ENCODE results near the gene HGFAC. TPM values are rescaled to one million over a fixed set of nuclear protein-coding genes. Genes with fewer than 3 reads are reported as not detected.

HGFAC gene
- total and polyA plus RNA-seq, 2 of the 13 experiments (the other 11 are each of a cell fraction or from before 2014, with no cell fraction given) = 8.5 to 63.6 TPM

DNA sequence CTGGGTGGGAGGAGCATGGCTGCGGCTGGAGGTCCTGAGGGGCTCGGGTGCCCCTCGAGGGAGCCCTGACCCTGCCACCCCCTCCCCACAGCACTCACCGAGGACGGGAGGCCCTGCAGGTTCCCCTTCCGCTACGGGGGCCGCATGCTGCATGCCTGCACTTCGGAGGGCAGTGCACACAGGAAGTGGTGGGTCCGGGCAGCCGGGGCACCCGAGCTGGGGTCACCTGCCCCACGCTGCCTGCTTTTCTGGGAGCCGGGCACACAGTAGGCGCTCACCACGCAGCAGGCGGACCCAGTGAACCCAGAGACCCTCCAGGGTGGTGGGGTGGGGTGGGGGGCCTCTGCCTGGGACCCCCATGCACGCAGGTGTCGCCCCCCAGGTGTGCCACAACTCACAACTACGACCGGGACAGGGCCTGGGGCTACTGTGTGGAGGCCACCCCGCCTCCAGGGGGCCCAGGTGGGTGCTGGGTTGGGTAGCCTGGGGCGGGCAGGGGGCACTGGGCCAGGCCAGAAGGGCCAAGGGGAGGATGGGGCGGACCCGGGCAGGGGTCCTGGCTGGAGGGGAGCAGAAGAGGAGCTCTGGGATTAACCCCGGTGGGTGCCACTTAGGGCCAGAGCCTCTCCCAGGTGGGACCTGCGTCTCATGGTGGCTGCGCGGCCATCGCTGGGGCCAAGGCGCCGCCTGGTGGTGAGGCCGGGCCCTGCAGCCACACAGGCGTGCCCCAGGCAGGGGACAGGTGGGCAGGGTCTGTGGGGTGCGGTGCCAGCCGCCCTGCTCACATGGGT is 1.4 kb downstream of the HGFAC start (continued):
- TF ChIP-seq, protein P1, sequence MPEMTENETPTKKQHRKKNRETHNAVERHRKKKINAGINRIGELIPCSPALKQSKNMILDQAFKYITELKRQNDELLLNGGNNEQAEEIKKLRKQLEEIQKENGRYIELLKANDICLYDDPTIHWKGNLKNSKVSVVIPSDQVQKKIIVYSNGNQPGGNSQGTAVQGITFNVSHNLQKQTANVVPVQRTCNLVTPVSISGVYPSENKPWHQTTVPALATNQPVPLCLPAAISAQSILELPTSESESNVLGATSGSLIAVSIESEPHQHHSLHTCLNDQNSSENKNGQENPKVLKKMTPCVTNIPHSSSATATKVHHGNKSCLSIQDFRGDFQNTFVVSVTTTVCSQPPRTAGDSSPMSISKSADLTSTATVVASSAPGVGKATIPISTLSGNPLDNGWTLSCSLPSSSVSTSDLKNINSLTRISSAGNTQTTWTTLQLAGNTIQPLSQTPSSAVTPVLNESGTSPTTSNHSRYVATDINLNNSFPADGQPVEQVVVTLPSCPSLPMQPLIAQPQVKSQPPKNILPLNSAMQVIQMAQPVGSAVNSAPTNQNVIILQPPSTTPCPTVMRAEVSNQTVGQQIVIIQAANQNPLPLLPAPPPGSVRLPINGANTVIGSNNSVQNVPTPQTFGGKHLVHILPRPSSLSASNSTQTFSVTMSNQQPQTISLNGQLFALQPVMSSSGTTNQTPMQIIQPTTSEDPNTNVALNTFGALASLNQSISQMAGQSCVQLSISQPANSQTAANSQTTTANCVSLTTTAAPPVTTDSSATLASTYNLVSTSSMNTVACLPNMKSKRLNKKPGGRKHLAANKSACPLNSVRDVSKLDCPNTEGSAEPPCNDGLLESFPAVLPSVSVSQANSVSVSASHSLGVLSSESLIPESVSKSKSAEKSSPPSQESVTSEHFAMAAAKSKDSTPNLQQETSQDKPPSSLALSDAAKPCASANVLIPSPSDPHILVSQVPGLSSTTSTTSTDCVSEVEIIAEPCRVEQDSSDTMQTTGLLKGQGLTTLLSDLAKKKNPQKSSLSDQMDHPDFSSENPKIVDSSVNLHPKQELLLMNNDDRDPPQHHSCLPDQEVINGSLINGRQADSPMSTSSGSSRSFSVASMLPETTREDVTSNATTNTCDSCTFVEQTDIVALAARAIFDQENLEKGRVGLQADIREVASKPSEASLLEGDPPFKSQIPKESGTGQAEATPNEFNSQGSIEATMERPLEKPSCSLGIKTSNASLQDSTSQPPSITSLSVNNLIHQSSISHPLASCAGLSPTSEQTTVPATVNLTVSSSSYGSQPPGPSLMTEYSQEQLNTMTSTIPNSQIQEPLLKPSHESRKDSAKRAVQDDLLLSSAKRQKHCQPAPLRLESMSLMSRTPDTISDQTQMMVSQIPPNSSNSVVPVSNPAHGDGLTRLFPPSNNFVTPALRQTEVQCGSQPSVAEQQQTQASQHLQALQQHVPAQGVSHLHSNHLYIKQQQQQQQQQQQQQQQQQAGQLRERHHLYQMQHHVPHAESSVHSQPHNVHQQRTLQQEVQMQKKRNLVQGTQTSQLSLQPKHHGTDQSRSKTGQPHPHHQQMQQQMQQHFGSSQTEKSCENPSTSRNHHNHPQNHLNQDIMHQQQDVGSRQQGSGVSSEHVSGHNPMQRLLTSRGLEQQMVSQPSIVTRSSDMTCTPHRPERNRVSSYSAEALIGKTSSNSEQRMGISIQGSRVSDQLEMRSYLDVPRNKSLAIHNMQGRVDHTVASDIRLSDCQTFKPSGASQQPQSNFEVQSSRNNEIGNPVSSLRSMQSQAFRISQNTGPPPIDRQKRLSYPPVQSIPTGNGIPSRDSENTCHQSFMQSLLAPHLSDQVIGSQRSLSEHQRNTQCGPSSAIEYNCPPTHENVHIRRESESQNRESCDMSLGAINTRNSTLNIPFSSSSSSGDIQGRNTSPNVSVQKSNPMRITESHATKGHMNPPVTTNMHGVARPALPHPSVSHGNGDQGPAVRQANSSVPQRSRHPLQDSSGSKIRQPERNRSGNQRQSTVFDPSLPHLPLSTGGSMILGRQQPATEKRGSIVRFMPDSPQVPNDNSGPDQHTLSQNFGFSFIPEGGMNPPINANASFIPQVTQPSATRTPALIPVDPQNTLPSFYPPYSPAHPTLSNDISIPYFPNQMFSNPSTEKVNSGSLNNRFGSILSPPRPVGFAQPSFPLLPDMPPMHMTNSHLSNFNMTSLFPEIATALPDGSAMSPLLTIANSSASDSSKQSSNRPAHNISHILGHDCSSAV (CRISPR knock-in tag; IDR thresholded peaks at IDR 0.05; ENCODE audit: borderline replicate concordance) = no peak
- TF ChIP-seq GATAD1 (CRISPR knock-in tag; IDR thresholded peaks at IDR 0.05) = 0 out of 2 replicates have a peak, but pooled peaks have one; percentile 14
- TF ChIP-seq ZKSCAN1 (IDR thresholded peaks at IDR 0.05; ENCODE audit: low read length) = peak; percentile 29; the same call in 1 of the 2 replicates
- TF ChIP-seq, protein P2, sequence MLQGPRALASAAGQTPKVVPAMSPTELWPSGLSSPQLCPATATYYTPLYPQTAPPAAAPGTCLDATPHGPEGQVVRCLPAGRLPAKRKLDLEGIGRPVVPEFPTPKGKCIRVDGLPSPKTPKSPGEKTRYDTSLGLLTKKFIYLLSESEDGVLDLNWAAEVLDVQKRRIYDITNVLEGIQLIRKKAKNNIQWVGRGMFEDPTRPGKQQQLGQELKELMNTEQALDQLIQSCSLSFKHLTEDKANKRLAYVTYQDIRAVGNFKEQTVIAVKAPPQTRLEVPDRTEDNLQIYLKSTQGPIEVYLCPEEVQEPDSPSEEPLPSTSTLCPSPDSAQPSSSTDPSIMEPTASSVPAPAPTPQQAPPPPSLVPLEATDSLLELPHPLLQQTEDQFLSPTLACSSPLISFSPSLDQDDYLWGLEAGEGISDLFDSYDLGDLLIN (CRISPR knock-in tag; IDR thresholded peaks at IDR 0.05; ENCODE audit: borderline replicate concordance) = no peak
- TF ChIP-seq, protein P3, sequence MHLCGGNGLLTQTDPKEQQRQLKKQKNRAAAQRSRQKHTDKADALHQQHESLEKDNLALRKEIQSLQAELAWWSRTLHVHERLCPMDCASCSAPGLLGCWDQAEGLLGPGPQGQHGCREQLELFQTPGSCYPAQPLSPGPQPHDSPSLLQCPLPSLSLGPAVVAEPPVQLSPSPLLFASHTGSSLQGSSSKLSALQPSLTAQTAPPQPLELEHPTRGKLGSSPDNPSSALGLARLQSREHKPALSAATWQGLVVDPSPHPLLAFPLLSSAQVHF (CRISPR knock-in tag; IDR thresholded peaks at IDR 0.05) = 0 out of 2 replicates have a peak, but pooled peaks have one; percentile 17
- TF ChIP-seq, protein P4, sequence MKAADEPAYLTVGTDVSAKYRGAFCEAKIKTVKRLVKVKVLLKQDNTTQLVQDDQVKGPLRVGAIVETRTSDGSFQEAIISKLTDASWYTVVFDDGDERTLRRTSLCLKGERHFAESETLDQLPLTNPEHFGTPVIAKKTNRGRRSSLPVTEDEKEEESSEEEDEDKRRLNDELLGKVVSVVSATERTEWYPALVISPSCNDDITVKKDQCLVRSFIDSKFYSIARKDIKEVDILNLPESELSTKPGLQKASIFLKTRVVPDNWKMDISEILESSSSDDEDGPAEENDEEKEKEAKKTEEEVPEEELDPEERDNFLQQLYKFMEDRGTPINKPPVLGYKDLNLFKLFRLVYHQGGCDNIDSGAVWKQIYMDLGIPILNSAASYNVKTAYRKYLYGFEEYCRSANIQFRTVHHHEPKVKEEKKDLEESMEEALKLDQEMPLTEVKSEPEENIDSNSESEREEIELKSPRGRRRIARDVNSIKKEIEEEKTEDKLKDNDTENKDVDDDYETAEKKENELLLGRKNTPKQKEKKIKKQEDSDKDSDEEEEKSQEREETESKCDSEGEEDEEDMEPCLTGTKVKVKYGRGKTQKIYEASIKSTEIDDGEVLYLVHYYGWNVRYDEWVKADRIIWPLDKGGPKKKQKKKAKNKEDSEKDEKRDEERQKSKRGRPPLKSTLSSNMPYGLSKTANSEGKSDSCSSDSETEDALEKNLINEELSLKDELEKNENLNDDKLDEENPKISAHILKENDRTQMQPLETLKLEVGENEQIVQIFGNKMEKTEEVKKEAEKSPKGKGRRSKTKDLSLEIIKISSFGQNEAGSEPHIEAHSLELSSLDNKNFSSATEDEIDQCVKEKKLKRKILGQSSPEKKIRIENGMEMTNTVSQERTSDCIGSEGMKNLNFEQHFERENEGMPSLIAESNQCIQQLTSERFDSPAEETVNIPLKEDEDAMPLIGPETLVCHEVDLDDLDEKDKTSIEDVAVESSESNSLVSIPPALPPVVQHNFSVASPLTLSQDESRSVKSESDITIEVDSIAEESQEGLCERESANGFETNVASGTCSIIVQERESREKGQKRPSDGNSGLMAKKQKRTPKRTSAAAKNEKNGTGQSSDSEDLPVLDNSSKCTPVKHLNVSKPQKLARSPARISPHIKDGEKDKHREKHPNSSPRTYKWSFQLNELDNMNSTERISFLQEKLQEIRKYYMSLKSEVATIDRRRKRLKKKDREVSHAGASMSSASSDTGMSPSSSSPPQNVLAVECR (CRISPR knock-in tag; IDR thresholded peaks at IDR 0.05; ENCODE audit: borderline replicate concordance) = peak; percentile 62; the same call in 1 of the 2 replicates
- no peak for TF ChIP-seq ZNF282 (IDR thresholded peaks at IDR 0.05; ENCODE audit: partially characterized antibody)
- 0 out of 2 replicates have a peak, but pooled peaks have one; percentile 12 for TF ChIP-seq SMAD1 (CRISPR knock-in tag; IDR thresholded peaks at IDR 0.05; ENCODE audit: borderline replicate concordance, low read depth)
- TF ChIP-seq RXRA (CRISPR knock-in tag; IDR thresholded peaks at IDR 0.05) = peak; percentile 53; the same call in 1 of the 2 replicates
- TF ChIP-seq SMC3 (IDR thresholded peaks at IDR 0.05; ENCODE audit: low read length) = peak; percentile 56; the same call in 1 of the 2 replicates
- peak; percentile 54; the same call in 1 of the 2 replicates for TF ChIP-seq HOXA3 (CRISPR knock-in tag; IDR thresholded peaks at IDR 0.05)
- no peak for TF ChIP-seq ZNF605 (CRISPR knock-in tag; IDR thresholded peaks at IDR 0.05)
- peak; percentile 24 for TF ChIP-seq NCOA2 (CRISPR knock-in tag; IDR thresholded peaks at IDR 0.05)
- peak; percentile 44; the same call in 1 of the 2 replicates for TF ChIP-seq ZIK1 (CRISPR knock-in tag; IDR thresholded peaks at IDR 0.05; ENCODE audit: borderline replicate concordance, low read depth)

Measured in HepG2 (cell line).